SK-N-SH (cell line): ENCODE measurements around the gene RGS10.

Experiments
- CTCF ChIP-seq: fragments of 200-600 bp; sonication (generic); IDR thresholded peaks from 2 replicates; pipeline ENCODE4 v1.6.1; 2017; ENCODE audit warnings: antibody characterized with exemption, mild to moderate bottlenecking, moderate library complexity
- EZH2phosphoT487 ChIP-seq: fragments of 200-600 bp; sonication (generic); IDR thresholded peaks from 2 replicates; pipeline ENCODE4 v1.6.1; 2017; ENCODE audit warnings: low read depth, mixed run types, mild to moderate bottlenecking, antibody characterized with exemption, moderate library complexity, borderline replicate concordance
- FOXJ3 ChIP-seq: sonication (generic); formaldehyde crosslinking; IDR thresholded peaks from 2 replicates; pipeline ENCODE4 v1.5.1; 2020; ENCODE audit warnings: mild to moderate bottlenecking, missing genetic modification reagents
- GABPA ChIP-seq: IDR thresholded peaks from 2 replicates; pipeline ENCODE4 v1.4.0; 2012; ENCODE audit warnings: low read depth, mild to moderate bottlenecking
- GATA2 ChIP-seq: sonication (generic); formaldehyde crosslinking; IDR thresholded peaks from 2 replicates; pipeline ENCODE4 v1.5.0; 2020; ENCODE audit warnings: mild to moderate bottlenecking, missing genetic modification reagents
- IRF3 ChIP-seq: fragments of 150-350 bp; IDR thresholded peaks from 2 replicates; pipeline ENCODE4 v1.6.1; 2016; ENCODE audit warnings: mild to moderate bottlenecking, low read depth, low read length
- JUND ChIP-seq: IDR thresholded peaks from 2 replicates; pipeline ENCODE4 v1.4.0; 2012
- NFIC ChIP-seq: IDR thresholded peaks from 2 replicates; pipeline ENCODE4 v1.4.0; 2012; ENCODE audit warnings: borderline replicate concordance
- REST ChIP-seq: IDR thresholded peaks from 2 replicates; pipeline ENCODE4 v1.6.1; 2012; ENCODE audit warnings: mild to moderate bottlenecking, low read depth, low read length, moderate library complexity
- RFX5 ChIP-seq: IDR thresholded peaks from 2 replicates; pipeline ENCODE4 v1.6.1; 2012; ENCODE audit warnings: mild to moderate bottlenecking, improper control_type of control experiment, low read length
- SIN3A ChIP-seq: IDR thresholded peaks from 2 replicates; pipeline ENCODE4 v1.6.1; 2012; ENCODE audit warnings: low read depth, mild to moderate bottlenecking, low read length, moderate library complexity, borderline replicate concordance
- SMC3 ChIP-seq: IDR thresholded peaks from 2 replicates; pipeline ENCODE4 v1.6.1; 2012; ENCODE audit warnings: low read depth, low read length, improper control_type of control experiment
- TAF1 ChIP-seq: IDR thresholded peaks from 2 replicates; pipeline ENCODE4 v1.6.1; 2012; ENCODE audit warnings: low read depth, mild to moderate bottlenecking, low read length, moderate library complexity, borderline replicate concordance
- USF2 ChIP-seq: fragments of 150-350 bp; IDR thresholded peaks from 2 replicates; pipeline ENCODE4 v1.6.1; 2017; ENCODE audit warnings: antibody characterized with exemption, low read length, low read depth, borderline replicate concordance

GRCh38 chr10:119515511-119516045 is 26.9 kb downstream of the RGS10 start:
- no peak for TF ChIP-seq CTCF
- TF ChIP-seq IRF3 = no peak
- no peak for TF ChIP-seq RFX5
- no peak for TF ChIP-seq GATA2
- TF ChIP-seq REST = no peak
- no peak for TF ChIP-seq EZH2phosphoT487
- TF ChIP-seq NFIC = no peak
- no peak for TF ChIP-seq JUND
- no peak for TF ChIP-seq SIN3A
- TF ChIP-seq USF2 = no peak
- TF ChIP-seq TAF1 = no peak
- no peak for TF ChIP-seq GABPA
- no peak for TF ChIP-seq FOXJ3 (CRISPR knock-in tag)
- no peak for TF ChIP-seq SMC3
